Right renal cortex interstitium (tissue), 3 donors: ENCODE results near the gene VPS41. TPM values are rescaled to one million over a fixed set of nuclear protein-coding genes. Genes with fewer than 3 reads are reported as not detected.
"Not testable (repeated sequence)": the region's sequence is repeated elsewhere in the genome, so short reads cannot be mapped to it uniquely, and the experiment has no call there.

Experiments
- DNase-seq, 3 donors: peaks; one replicate each; pipeline ENCODE4 v3.0.0-alpha.2; 2013; ENCODE audit warnings: low read depth in 3 of 3, low spot score in 2 of 3
- polyA plus RNA-seq, 3 donors: library from polyadenylated mRNA; unstranded; fragments of 120-200 nt; gene quantifications; one replicate each; pipeline ENCODE4 v1.2.1, GENCODE V29; 2013; ENCODE audit not compliant: insufficient read length in 3 of 3

Gene VPS41
- polyA plus RNA-seq, 3 donors: 79.0 to 86.2 (median 85.8) TPM

DNA sequence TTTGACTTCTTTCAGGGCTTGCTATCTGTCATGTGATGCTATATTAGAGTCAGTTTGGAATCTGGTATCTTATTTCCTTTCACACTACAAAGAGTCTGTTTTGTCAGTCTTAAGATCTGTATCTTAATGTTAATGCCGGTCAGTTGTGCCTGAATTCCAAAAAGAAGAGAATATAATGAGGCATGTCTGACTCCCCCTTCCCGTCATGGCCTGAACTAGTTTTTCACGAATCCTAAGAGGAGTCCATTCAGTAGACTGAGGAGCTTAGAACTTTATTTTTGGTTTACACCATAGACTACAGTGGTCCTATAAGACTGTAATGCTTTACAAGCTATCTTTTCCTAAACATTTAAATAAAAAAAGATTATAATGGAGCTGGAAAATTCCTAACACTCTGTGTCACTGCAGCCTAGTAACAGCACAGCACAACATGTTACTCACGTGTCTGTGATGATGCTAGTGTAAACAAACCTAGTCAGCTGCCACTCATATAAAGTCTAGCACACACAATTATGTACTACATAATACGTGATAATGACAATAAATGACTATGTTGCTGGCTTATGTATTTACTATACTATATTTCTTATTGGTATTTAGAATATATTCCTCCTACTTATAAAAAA is 50.6 kb downstream of the VPS41 start:
- no peak for DNase-seq

DNA sequence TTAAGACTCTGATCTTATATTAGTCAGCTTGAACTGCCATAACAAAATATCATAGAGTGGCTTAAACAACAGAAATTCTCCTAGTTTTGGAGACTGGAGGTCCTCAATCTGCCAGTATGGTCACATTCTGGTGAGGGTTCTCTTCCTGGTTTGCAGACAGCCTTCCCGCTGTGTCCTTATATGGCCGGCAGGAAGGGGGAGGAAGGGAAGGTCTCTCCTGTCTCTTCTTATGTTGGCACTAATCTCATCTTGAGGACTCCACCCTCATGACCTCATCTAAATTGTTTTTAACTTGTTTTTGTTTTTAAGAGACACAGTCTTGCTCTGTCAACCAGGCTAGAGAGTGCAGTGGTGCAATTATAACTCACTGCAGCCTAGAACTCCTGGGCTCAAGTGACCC is 53.1 kb downstream of the VPS41 start:
- no peak for DNase-seq

DNA sequence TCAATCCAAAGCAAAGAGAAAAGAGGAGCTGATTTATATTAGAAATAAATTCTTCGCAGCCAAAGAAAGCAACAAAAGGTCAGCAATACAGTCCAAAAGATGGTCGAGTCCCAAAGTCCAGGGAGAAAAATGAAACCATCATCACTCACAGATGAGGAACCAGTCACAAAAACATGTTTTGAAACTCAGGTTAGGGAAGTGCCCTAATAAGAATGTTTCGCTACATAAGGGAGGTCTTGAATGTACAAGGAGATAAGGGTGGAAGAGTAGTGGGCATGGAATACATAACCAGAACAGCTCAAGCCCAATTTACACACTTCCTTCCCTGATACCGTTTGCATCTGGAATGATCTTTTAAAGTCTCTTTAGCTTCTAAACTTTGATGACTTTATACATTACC is 53.6 kb downstream of the VPS41 start:
- no peak for DNase-seq

DNA sequence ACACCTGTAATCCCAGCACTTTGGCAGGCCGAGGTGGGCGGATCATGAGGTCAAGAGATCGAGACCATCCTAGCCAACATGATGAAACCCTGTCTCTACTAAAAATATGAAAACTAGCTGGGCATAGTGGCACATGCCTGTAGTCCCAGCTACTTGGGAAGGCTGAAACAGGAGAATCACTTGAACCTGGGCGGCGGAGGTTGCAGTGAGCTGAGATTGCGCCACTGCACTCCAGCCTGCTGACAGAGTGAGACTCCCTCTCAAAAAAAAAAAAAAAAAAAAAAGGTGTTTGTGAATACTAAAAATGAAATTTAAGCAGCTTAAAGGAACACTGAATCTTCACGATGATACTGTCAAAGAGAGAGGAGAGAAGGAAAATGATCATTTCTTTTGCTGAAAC is 54.0 kb downstream of the VPS41 start:
- DNase-seq: not testable (repeated sequence)

DNA sequence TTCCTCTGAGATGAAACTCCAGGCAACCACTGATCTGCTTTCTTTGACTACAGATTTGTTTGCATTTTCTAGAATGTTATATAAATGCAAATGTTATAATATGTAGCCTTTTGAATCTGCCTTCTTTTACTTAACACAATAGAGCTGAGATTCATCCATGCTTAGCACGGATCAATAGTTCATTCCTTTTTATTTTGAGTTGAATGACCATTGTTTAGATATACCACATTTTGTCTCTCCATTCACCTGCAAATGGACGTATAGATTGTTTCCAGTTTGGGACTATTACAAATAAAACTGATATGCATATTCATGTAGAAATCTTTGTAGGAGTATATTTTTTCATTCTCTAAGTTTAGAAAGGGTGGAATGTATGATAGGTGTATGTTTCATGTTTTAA is 57.7 kb downstream of the VPS41 start:
- no peak for DNase-seq

DNA sequence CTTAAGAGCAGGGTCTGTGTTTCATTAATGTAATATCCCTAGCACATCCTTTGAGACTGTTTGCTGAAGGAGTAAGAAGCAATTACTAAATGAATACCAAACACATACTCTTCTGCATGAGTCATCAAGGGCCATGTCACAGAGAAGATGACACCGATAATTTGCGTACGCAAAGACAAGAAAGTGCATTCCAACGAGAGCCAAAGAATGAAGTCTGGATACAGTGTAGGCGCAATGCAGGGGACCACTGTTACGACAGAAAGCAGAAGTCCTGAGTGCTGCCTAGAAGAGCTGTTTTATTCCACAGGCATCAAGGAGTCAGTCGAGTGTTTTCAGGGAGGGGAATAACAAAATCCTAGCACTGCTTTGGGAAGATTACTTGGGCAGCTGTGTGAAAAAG is 62.7 kb downstream of the VPS41 start:
- DNase-seq: no peak

DNA sequence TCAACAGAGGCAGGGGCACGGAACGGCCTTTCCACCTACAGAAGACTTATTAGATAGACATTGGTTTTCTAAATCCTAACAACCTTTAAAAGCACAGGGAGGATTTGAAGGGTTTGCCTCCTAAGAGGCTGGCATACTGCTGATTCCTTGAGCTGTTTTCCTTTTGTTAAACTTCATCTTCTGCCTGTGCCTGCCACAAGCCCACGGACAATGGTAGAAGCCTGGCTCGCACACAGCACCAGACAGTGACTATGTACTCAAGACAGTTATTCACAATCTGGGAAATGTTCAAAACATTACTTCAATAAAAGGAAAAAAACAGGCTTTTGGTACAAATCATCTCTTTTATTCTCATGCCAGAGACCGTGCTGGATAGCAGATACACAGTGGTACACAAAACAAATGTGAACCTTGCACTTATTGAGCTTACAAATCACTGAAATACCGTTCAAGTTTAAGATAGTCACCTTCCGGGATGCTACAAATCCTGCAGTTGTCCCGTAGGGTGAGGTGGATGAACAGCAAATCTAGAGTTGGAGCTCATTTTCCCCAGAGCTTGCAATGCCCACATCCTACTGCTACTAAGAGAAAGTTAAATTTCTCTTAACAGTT is 63.9 kb downstream of the VPS41 start:
- no peak for DNase-seq

DNA sequence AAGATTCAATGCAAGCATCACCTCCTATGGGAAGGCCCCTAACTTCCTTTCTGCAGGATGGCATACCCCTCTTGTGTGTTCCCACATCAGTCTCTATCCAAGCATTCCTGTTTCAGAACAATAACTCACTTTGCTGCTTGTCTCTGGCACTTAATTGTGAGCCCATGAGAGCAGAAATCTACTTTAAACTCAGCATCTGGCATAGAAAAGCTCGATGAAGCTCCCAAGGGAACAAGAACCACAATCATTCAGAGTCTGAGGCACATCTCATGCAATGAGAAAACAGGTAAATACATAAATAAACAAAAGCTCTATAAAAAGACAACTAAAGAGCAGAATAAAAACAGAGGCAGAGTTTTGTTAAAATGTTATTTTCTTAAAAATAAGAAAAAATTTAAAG is 66.2 kb downstream of the VPS41 start:
- DNase-seq: no peak

DNA sequence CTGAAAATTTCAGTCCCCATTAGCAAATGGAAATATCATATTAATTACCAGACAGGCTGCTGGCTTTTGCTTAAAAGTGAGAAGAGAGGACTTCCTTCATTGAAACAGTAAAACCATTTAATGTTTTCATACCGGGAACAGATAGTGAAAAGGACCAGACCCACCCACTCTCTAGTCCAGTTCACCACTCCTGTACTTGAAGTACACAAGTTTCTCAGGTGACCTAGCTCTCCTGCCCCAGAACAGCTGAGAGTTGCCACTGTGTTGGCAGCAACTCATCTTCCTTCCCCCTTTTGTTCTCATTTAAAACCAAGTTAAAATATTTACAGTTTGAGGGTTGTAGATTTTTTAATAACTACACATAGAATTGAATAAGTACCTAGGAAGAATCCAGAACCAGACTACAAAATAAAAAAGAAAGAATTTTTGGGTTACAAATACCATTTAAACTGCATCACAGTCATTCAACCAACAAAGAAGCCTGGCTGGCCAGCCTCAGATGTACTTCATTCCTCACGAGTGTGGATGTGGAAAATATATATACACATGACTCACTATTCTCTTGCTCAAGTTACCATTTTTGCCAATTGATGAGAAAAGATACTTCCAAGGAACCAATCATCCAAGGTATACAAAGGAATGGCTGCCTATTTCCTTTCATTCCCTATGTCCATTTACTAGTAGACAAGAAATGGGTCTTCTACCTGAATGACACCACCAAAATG is 68.1 kb downstream of the VPS41 start:
- no peak for DNase-seq

DNA sequence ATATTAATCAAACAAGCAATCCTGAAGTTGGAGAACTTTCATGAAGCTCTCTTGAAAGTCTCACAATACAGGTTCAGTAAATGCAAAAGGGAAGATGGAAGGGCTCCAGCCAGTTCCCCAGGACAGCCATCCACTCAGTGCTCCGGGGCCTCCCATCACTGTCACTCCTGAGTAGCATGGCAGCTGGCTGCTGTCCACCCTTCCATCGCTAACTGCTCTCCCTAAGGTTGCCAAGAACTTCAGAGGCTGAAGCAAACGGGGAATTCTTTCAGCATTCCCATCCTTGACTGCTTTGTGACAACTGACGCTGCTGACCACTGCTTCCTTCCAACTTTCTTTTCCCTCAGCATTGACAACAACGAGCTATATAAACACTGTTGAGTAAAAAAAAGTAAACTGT is 69.1 kb downstream of the VPS41 start:
- DNase-seq: no peak

DNA sequence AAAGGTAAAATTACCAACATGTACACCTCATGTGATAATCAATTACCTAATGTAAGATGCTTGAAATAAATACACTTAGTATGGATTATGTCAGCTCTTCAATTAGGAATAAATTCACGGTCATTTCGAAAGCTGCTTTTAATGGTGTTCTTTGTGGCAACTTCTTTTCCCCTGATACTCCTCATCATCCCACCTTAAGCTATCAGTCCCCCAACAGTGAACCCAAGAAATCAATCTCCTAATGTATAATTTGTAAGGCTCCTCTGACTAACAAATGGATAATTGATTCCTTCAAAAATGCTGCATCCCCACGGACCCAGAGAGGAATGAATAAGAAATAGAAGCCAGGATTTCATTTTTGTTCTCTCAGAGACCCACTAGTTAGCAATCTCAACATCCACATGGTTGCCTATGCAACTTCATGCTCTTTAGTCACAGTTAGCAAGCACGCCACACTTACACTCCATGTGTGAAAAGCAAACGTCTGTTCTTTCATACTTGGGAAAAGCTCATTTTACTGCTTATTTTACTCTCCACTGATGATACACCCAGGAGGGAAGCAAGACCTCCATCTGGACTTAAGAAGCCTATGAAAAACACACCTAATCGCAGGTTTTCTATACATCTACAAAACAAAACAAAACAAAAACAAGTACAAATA is 70.1 kb downstream of the VPS41 start:
- DNase-seq: no peak

DNA sequence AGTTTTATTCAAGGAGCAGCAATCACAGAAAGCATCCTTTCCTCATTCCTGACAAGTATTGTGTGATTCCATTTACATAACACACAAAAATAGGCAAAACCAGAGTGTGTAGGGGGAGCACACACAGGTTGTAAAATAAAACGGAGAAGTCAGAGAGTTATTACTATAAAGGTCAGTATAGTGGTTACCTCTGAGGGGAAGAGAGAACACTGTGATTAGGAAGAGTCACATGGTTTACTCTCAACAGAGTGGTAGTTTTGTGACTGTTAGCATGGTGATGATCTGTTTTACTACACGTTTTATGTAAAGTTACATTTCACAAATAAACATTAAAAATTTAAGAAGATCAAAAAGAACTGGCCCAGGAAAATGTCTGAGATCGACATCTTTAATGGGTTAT is 74.6 kb downstream of the VPS41 start:
- DNase-seq: no peak

DNA sequence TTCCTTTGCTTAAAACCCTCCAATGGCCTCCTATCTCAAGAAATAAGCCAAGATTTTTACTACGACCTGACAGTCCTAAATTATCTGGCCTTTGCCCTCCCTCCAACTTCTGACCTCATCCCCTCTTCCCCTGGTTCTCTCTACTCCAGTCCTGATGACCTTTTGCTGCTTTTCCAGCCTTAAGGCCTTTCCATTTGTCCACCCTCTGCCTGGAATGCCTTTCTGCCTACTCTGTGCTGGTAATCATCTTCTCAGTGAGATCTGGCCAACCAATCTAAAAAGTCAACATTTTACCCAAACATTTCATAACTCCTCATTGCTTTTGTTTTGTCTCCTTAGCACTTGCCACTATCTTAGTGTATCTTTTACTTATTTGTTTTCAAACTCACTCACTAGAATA is 75.7 kb downstream of the VPS41 start:
- no peak for DNase-seq

DNA sequence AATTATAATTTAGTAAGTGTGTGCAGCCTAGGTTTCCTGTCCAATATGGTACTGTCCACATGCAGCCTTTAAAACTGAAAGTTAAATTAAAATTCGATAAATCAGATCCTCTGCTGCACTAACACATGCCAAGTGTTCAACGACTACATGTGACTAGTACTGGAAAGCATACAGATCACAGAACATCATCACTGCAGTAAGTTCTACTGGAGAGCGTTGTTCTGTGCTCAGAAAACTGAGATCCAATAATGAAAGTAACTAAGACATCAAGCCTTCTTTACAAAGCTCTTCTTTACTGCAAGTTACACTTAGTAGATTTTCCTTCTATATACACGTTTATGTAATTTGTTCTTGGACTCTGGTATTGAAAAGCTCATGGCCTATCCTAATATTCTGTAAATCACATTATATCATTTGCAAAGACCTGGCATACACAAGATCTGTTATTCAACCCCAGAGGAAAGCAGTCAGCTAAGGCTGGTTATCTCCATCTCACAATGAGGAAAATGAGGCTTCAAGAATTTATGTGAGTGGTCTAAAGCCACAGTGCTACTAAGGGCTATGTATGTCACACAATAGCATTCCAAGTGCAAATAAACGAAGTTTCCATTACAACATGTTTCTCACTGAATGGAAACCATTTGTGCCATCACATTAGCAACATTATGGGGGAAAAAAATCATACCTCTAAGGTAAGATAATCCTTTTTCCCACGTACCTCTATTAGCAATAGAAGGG is 77.6 kb downstream of the VPS41 start:
- no peak for DNase-seq

DNA sequence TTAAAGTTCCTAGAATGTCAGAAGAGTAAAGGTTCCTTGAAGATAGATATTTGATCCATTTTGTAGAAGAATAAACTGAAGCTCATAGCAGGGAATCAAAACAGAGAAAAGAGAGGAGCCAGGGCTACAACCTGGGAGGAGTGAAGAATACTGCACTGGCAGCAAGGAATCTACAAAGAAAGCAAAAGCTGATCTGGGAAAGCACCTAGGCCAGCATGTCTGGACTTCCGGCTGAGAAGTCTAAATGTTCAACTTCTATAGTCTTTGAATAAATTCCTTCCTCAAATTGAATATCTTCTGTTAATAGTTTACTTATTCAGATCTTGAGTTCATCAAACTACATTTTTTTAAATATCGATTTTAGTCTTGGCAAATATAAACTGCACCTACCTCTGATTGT is 78.2 kb downstream of the VPS41 start:
- DNase-seq: no peak

DNA sequence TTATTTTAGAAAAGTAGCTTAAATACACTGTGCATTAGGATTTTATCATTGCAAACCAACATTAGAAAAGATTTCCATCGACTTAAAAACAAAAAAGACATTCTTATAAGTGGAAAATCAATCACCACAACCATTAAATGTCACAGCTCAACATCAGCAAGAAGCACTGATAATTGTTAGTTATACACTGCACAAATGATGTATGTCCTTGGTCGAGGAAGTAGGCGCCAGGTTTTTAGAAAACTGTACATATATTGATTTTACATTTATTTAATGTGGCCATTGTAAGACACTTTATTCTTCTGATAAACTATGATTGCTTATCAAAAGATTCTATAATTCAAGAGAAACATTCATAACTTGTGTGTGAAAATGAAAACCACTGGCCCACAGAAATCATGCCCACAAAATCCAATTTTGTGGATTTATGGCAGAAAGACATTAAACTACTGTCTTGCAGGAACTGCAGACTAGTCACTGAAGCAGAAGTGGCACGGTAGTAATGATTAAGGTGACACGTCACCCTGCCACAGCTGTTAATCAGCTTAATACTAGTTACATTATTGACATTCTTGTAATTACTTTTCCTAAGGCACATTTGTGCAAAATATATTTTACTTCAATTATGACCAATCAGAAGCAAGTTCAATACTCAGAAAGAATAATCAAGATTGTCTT is 79.4 kb downstream of the VPS41 start:
- DNase-seq: no peak

DNA sequence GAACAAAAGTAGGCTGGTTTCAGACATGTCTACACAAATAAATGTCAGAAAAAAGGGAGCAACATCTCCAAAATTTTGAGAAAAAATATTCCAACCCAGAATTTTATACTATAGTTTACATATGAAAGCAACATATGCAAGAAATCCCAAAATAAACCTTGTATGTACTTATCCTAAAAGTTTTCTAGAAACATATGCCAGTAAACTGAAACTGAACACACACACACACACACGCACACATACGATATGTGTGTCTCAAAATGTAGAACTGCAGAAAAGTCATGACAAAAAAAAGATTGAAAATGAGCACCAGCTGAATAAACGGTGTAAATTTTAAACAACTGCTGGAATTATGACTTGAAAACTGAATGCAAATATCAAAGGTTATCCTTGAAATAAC is 81.0 kb downstream of the VPS41 start:
- no peak for DNase-seq

DNA sequence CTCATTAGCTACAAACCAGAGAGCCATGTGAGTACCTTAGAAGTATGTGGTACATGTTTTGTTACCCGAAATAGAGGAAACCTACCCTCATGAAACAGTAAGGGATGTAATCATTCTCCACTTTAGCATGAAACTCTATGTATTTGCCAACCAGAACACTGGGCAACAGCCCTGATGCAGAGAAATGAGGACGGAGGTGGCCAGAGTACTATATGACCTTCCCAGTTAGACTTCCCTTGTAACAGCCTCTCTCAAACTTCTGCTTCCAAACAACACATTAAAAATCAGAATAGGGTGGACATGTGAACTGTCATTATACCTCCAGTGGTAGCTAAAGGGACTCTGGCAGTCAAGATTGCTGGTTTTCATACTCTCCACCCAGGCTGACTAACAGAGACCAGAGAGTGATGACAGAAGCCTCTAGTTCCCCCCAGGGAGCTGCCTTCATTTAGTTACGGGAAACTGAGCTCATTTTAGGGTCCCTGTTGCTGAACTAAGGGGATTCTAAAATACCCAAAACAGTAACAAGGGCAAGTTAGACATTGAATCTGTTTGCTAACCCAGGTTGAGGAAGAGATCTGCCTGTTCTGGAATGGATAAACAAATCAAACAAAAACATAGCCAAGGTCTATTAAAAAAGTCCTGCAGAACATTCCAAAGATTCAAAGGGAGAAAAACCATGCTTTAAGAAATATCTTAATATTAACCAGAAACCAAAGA is 83.1 kb downstream of the VPS41 start:
- DNase-seq: no peak

DNA sequence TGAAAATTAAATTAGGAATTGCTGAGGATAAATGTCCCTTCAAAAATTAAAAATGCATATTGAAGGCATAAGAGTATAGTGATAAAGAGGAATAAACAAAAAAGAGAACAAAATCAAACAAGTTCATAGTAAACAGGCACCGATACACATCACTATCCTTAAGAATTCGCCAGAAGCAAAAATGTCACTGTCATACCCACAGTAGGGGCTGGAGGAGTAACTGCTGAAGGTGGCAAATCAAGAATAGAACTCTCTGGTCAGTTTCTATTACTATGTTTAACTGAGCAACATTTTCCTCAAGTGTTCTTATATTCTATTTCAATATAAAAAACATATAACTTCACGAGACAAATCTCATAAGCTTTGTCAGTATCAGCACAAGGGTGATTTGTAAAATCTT is 84.0 kb downstream of the VPS41 start:
- no peak for DNase-seq

DNA sequence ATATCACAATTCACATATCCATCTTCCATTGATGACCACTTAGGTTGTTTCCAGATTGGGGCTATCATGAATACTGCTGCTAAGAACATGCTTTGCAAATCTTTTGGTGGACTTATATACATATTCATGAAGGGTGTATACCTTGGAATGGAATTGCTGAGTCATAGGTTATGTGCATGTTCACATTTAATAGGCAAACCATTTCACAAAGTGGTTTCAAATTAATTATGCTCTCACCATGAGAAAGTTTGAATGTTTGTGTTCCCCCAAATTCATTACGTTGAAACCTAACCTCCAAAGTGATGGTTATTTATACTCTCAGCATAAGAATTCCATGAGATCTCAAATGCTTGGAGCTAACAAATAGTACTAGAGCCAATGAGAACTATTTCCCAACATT is 86.4 kb downstream of the VPS41 start:
- no peak for DNase-seq
